ENCODE measurements around the gene DPM2. TPM values are rescaled to one million over a fixed set of nuclear protein-coding genes. Genes with fewer than 3 reads are reported as not detected.

The DPM2 gene
- total RNA-seq, 1 donor from 2014 or later, result 34.0 TPM

GRCh38 chr9:127981559-127982121 is 44.0 kb upstream of the DPM2 start:
- no peaks in the 10 kb centered on the region for H3K27me3 Mint-ChIP-seq
- no peak for DNase-seq (ENCODE audit: low spot score, unreplicated experiment)
- H3K27ac Mint-ChIP-seq, result peak overlapping the region; percentile 100
- no peak for TF ChIP-seq CTCF (IDR thresholded peaks at IDR 0.05; ENCODE audit: unreplicated experiment)
- H3K4me3 Mint-ChIP-seq (ENCODE audit: low read depth), result peak overlapping the region; percentile 77
- H3K36me3 Mint-ChIP-seq (ENCODE audit: insufficient read depth), result no peaks in the 10 kb centered on the region
- peaks cover 38% of the 10 kb centered on the region for H3K4me1 Mint-ChIP-seq (ENCODE audit: low read depth)
- H3K9me3 Mint-ChIP-seq (ENCODE audit: low read depth), result no peaks in the 10 kb centered on the region

GRCh38 chr9:127980706-127981558 is 43.3 kb upstream of the DPM2 start, which contains the start of gene EEIG1:
Gene EEIG1 (minus strand): TSS chr9:127980989. CDS start chr9:127980137, 852 bp downstream.
- no peaks in the 10 kb centered on the region for H3K36me3 Mint-ChIP-seq (ENCODE audit: insufficient read depth)
- TF ChIP-seq CTCF (IDR thresholded peaks at IDR 0.05; ENCODE audit: unreplicated experiment), result no peak
- peak within 1 kb of the TSS; percentile 93 for H3K4me3 Mint-ChIP-seq (ENCODE audit: low read depth)
- H3K9me3 Mint-ChIP-seq (ENCODE audit: low read depth), result no peaks in the 10 kb centered on the region
- no peaks in the 10 kb centered on the region for H3K27me3 Mint-ChIP-seq
- DNase-seq (ENCODE audit: low spot score, unreplicated experiment), result peak; percentile 97
- H3K4me1 Mint-ChIP-seq (ENCODE audit: low read depth), result peaks cover 42% of the 10 kb centered on the region
- H3K27ac Mint-ChIP-seq, result peak within 1 kb of the TSS; percentile 100

GRCh38 chr9:127980060-127980705 is 42.5 kb upstream of the DPM2 start:
- no peak for TF ChIP-seq CTCF (IDR thresholded peaks at IDR 0.05; ENCODE audit: unreplicated experiment)

GRCh38 chr9:127979333-127980059 is 41.8 kb upstream of the DPM2 start:
- Mint-ChIP-seq H3K4me1 (ENCODE audit: low read depth) (peaks cover 46% of the 10 kb centered on the region), H3K27me3 (no peaks in the 10 kb centered on the region), H3K36me3 (ENCODE audit: insufficient read depth) (no peaks in the 10 kb centered on the region), H3K27ac (peak overlapping the region; percentile 96), H3K9me3 (ENCODE audit: low read depth) (no peaks in the 10 kb centered on the region), H3K4me3 (ENCODE audit: low read depth) (peak overlapping the region; percentile 93)
- TF ChIP-seq CTCF (IDR thresholded peaks at IDR 0.05; ENCODE audit: unreplicated experiment), result no peak
- no peak for DNase-seq (ENCODE audit: low spot score, unreplicated experiment)

More at GRCh38 chr9:127980060-127980705, 42.5 kb upstream of the DPM2 start:
- no peaks in the 10 kb centered on the region for H3K27me3 Mint-ChIP-seq
- H3K27ac Mint-ChIP-seq, result peak overlapping the region; percentile 96
- H3K9me3 Mint-ChIP-seq (ENCODE audit: low read depth), result no peaks in the 10 kb centered on the region
- peak; percentile 41 for DNase-seq (ENCODE audit: low spot score, unreplicated experiment)
- H3K36me3 Mint-ChIP-seq (ENCODE audit: insufficient read depth), result no peaks in the 10 kb centered on the region
- H3K4me1 Mint-ChIP-seq (ENCODE audit: low read depth), result peaks cover 44% of the 10 kb centered on the region
- H3K4me3 Mint-ChIP-seq (ENCODE audit: low read depth), result peak overlapping the region; percentile 93

- no peaks in the 10 kb centered on the region for H3K36me3 Mint-ChIP-seq (ENCODE audit: insufficient read depth)
- no peaks in the 10 kb centered on the region for H3K9me3 Mint-ChIP-seq (ENCODE audit: low read depth)
- H3K4me3 Mint-ChIP-seq (ENCODE audit: low read depth), result peak overlapping the region; percentile 93
- H3K27me3 Mint-ChIP-seq, result no peaks in the 10 kb centered on the region
- H3K4me1 Mint-ChIP-seq (ENCODE audit: low read depth), result peaks cover 51% of the 10 kb centered on the region
- TF ChIP-seq CTCF (IDR thresholded peaks at IDR 0.05; ENCODE audit: unreplicated experiment), result no peak
- H3K27ac Mint-ChIP-seq, result peak overlapping the region; percentile 96
- no peak for DNase-seq (ENCODE audit: low spot score, unreplicated experiment)
Measured at GRCh38 chr9:127979015-127979332, 41.3 kb upstream of the DPM2 start.

Measured in progenitor cell of endocrine pancreas (in vitro differentiated cells).